GM18526 (cell line): ENCODE results near the gene ANTXR1.

Experiments used
- POLR2A ChIP-seq: IDR thresholded peaks from 3 replicates; pipeline ENCODE4 v1.6.1; 2011; ENCODE audit not compliant: insufficient read length; ENCODE audit errors: extremely low read depth

ANTXR1 gene

DNA sequence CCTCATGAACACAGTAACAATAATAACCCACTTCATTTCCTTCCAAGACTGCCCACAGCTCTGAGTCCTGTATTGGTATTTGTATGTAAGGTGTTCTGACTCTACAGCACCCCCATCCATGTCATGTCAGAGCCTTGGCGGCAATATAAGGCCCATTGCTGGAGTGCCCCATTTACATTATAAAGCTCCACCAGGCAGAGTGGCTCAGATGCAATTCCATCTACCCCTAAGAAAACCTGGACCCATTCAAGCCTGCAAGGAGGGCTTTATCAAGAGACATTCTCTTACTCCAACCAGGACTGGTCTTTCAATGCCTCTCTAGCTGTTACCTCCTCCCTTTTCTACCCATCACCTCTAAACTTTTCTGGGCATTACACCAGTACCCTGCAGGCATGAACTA lies 101.6 kb downstream of the ANTXR1 start:
- no peak for TF ChIP-seq POLR2A

DNA sequence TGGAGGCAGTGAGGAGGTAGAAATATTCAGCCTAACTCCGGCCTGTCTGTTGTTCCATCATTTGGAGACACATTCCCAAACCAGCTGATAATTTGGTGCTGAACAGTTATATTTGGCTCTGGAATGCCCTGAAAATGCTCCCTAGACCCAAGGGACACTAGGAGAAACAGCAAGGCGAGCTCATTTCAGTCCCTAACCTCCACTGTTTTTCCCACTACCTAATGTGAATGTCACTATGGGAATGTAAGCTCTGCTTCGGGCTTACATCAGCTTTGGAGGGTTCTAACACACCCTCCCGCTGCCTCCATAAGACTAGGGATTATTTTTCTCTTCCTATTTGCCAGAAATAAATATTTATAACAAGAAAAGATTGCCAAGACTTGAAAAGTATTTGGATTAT lies 103.5 kb downstream of the ANTXR1 start:
- no peak for TF ChIP-seq POLR2A

DNA sequence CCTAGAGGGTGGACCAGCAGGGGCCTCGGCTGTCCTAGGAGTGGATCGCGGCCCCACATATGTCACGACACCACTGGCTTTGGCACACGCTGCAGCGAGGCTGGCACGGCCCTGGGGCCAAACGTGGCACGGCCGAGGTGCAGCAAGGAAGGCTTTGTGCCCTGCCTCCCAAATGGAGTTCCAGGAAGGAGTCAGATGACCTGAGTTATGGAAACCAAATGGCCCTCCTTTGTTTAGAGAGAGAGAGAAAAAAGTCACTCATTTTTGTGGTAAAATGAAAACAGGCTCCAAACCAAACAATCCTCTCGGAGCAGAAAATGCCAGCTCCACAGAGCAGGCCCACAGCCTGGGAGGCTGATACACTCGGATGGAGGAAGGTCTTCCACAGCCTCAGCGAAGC lies 105.6 kb downstream of the ANTXR1 start:
- TF ChIP-seq POLR2A = no peak

GRCh38 chr2:69119104-69119894 lies 106.3 kb downstream of the ANTXR1 start:
- no peak for TF ChIP-seq POLR2A

GRCh38 chr2:69122271-69122670 lies 109.3 kb downstream of the ANTXR1 start:
- no peak for TF ChIP-seq POLR2A

DNA sequence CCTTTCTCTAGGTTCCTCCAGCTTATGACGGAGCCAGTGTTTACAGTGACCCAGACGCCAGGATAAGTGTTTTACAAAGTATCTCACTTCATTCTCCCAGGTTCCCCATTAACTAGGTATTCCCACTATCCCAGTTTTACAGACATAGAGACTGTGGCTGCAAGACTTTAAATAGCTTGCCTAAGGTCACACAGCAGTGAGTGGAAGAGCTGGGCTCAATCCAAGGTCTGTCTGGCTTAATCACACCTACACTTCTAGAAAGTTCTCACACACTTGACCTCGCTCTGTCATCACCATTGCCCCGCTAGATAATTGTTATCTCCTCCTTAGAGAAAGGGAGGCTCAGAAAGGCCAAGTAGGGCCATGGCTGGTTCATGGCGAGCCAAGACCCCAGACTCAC lies 110.2 kb downstream of the ANTXR1 start:
- no peak for TF ChIP-seq POLR2A

DNA sequence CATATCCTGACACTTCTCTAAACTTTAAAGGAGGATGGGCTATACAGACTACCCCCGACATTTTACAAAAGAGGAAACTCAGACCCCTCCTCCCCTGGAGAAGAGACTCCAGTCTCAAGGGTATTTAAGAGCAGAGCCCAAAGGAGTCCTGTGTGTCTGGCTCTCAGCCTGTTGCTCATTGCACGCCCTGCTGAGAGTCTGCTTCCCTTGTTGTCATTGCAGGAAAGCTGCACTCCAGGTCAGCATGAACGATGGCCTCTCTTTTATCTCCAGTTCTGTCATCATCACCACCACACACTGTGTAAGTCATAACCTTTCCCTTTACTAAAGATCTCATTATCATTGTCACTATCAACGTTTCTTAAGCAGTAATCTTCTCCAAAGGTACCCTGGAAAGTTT lies 111.4 kb downstream of the ANTXR1 start:
- no peak for TF ChIP-seq POLR2A

DNA sequence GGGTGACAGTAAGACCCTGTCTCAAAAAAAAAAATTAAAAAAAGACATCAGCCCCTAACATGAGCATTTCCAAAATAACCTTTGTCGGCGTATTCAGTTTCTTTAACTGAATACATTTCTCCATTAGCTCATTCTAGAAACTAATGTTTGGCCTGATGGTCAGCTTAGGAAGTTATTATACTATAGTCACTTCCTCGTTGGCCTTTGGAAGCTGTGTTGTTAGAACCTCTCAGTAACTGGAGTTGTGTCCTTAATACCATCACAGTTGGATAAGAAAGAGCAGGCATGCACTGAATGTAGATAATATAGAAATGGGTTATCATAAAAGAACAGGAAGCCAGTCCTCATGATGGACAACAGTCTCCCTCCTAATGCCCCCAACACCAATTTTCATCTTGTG lies 112.8 kb downstream of the ANTXR1 start:
- no peak for TF ChIP-seq POLR2A

DNA sequence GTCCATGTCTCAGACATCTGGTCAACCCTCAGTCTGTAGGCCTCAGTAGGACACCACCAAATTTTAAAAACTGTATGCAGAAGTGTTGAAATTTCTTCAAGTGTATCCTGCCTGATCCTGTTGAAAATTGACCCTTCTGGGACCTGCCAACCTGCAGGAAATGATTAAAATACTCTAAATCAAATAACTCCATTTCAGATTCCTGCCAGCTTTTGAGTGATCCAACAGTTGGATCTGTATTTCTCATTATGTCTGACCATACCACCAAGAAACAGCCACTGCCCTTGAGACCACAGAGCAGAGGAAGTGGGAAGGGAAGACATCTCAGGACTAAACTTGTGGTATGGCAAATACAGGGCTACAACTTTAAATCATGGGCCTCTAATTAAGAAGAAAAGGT lies 113.4 kb downstream of the ANTXR1 start:
- TF ChIP-seq POLR2A = no peak

- no peak for TF ChIP-seq POLR2A
Measured at GRCh38 chr2:69131452-69131851, 118.5 kb downstream of the ANTXR1 start.

GRCh38 chr2:69131983-69132675 lies 119.2 kb downstream of the ANTXR1 start:
- no peak for TF ChIP-seq POLR2A

DNA sequence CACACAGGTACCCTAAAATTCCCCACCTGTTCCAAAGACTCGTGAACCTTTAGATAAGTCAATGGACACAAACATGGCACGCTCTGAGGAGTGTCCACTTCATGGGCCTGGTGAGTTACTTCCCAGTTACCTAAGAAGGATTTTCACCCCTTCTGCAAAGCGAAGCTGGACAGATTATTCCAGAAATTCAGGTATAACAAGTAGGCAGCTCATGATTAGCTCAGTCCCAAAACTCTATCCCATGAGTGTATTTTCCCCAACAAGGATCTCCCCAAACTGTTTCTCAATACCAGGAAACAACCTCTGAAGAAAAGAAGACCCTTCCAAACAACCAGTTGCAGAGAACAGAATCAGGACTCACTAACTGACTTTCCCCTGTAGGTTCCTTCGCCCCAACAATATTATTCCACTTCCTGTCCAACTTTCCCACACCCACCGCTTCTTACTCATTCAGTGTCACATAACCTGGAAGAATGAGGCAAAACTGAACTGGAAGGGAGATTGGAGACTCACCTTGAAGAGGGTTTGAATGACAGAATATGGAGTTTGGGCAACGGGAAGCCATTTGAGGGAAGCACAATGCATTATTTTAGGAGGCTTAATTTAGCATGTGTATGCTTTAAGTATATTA lies 120.1 kb downstream of the ANTXR1 start:
- TF ChIP-seq POLR2A = no peak

DNA sequence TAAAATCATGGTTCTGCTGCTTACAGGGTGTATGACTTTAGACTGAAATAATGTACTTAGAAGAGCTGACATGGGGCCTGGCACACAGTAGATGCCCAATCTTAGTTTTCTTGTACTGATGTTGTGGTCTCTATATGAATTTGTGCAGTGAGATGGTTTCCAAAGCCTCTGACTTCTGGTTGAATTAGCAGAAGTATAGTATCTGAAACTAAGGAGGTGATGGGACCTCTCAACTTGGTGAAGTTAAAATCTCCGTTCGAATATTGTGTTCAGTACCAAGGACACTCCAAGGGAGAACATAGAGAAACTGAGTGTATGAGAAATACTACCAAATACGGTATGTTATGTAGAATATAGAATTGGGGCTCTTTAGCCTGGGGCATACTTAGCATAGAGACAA lies 120.9 kb downstream of the ANTXR1 start:
- no peak for TF ChIP-seq POLR2A

DNA sequence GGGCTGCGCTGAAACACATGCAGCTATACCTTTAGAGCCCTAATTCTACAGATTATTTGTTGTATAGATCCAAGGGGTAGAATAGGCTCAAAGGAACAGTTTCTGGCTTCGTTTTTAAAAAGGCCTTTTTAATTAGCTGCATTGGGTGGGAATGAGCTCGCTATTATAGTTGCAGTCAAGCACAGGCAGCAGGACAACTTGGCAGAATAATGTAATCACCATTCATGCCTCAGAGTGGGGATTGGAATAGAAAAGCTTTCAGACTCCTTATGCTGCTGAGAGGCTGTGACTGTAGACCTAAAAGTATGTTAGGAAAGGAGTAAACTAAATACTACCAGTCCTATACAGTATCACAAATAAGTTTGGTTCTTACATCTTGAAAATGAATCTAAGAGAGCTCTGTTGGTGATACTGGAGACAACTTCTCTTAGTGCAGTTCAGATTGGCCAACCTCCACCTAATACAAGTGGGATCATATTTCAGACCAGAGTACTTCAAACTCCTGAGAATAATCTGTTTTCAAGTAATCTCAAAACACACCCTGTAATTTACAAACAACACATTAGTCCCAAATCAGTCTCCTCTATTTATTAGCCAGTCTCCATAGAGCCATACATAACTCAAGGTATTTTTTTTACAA lies 121.4 kb downstream of the ANTXR1 start:
- no peak for TF ChIP-seq POLR2A

DNA sequence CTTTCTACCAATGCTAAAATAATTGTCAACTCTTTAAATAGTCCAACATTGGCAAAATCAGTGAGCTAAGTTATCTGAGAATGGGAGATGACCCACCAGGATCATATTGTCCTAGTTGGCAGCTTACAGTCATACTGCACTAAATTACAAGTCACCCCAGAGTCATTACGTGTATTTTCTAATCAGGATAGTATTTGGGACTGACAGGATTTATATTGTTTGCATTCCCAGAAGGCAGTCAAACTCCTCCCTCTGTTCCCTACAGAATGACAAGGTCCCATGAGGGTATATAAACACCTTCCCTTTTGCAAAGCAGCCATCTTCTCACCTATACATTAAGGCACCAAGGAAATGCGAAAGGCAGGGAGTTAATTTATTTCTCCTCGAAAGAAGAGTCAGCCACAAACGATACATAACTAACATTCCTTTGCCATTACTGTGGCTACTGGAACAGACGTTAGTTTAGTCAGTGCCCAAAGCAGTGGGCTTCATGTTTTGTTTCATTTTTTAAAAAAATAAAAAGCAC lies 125.3 kb downstream of the ANTXR1 start:
- TF ChIP-seq POLR2A = no peak
